ENCODE results near the gene SRCIN1. TPM values are rescaled to one million over a fixed set of nuclear protein-coding genes. Genes with fewer than 3 reads are reported as not detected.

SRCIN1 gene
- total RNA-seq, 2 donors from 2014 or later, result 0.52 to 1.1 TPM

DNA sequence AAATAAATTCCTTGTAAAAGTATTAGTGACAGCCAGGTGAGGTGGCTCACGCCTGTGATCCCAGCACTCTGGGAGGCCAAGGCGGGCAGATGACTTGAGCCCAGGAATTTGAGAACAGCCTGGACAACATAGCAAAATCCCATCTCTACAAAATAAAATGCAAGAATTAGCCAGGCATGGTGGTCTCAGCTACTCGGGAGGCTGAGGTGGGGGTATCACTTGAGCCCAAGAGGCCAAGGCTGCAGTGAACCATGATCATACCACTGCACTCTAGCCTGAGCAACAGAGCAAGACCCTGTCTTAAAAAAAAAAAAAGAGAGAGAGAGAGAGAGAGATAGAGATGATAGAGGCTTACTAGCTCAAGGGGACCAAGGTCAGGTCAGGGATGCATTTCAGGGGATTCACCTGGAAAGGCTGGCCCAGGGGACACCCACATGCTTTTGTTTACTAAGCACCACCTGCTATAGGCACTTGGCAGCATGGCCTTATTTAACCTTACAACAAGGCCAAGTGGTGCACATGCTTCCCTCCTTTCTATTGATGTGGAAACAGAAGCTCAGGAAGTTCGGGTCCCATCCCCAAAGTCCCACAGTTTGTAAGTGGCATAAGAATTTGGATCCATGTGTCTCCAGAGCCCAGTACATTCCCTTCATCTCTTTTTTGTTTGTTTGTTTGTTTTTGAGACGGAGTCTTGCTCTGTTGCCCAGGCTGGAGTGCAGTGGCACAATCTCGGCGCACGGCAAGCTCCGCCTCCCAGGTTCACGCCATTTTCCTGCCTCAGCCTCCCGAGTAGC lies 12.4 kb upstream of the SRCIN1 start:
- H3K9me3 ChIP-seq, result no peaks in the 10 kb centered on the region
- no peaks in the 10 kb centered on the region for H3K27me3 ChIP-seq
- H3K36me3 ChIP-seq, result no peaks in the 10 kb centered on the region
- no peak overlapping the region for H3K4me3 ChIP-seq
- DNase-seq (ENCODE audit: low spot score), result no peak
- TF ChIP-seq, protein P1, sequence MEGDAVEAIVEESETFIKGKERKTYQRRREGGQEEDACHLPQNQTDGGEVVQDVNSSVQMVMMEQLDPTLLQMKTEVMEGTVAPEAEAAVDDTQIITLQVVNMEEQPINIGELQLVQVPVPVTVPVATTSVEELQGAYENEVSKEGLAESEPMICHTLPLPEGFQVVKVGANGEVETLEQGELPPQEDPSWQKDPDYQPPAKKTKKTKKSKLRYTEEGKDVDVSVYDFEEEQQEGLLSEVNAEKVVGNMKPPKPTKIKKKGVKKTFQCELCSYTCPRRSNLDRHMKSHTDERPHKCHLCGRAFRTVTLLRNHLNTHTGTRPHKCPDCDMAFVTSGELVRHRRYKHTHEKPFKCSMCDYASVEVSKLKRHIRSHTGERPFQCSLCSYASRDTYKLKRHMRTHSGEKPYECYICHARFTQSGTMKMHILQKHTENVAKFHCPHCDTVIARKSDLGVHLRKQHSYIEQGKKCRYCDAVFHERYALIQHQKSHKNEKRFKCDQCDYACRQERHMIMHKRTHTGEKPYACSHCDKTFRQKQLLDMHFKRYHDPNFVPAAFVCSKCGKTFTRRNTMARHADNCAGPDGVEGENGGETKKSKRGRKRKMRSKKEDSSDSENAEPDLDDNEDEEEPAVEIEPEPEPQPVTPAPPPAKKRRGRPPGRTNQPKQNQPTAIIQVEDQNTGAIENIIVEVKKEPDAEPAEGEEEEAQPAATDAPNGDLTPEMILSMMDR (IDR thresholded peaks at IDR 0.05), result no peak
- no peak overlapping the region for H3K27ac ChIP-seq
- no peaks in the 10 kb centered on the region for H3K4me1 ChIP-seq

DNA sequence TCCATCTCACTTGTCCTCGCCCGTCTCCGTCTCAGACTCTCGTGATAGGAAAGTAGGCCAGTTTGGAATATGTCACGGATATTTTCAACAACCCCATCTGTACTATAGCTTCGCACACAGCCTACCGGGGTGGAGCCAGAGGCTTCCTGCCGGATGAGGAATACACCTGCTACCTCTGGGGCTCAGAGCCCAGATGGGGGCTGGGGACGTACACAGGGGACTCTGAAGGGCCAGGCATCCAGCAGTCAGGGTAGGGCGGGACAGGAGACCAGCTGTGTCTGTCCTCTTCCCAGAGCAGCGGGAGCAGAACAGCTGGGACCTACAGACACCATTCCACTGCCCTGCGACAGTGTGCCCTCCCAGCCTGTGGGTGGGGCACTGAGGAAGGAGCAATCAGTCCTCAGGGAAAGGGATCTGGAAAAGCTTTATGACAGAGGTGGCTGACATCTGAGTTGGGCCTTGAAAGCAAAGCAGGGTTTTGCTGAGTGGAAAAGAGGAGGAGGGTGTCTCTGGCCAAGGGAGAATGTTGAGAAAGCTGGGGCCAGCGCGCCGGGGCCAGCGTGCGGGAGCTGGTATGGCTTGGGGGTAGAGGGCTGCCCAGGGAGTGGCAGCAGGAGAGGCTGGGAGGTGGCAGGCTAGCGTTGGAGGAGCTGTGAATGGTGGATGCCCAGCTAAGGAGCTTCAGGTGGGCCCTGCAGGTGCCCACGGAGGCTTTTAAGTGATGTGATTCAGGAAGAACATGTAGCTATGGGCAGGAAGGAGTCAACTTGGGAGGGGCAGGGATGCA lies 11.5 kb upstream of the SRCIN1 start:
- TF ChIP-seq, protein P1 (IDR thresholded peaks at IDR 0.05), result no peak
- no peak for DNase-seq (ENCODE audit: low spot score)
- no peaks in the 10 kb centered on the region for H3K27me3 ChIP-seq
- H3K36me3 ChIP-seq, result no peaks in the 10 kb centered on the region
- no peaks in the 10 kb centered on the region for H3K9me3 ChIP-seq
- no peak overlapping the region for H3K27ac ChIP-seq
- H3K4me3 ChIP-seq, result no peak overlapping the region
- no peaks in the 10 kb centered on the region for H3K4me1 ChIP-seq

DNA sequence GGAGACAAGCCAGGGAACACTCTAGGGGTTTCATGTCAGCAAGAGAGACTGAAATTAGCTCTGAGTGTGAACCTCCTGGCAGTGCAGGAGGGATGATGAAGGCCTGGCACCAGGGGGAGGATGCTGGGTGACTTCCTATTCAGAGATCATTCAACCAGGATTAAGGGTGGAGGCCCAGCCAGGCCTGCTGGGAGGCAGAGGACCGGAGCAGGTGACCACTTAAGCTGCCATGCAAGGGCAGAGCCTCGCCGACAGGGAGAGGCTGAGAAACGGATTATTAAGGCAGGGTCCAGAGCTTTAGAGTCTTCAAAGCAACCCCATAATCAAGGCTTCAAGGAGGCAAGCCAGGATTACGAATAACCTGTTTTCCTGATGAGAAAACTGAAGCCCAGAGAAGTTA lies 10.6 kb upstream of the SRCIN1 start:
- no peaks in the 10 kb centered on the region for H3K4me1 ChIP-seq
- H3K4me3 ChIP-seq, result no peak overlapping the region
- DNase-seq (ENCODE audit: low spot score), result no peak
- no peaks in the 10 kb centered on the region for H3K36me3 ChIP-seq
- H3K27me3 ChIP-seq, result no peaks in the 10 kb centered on the region
- no peak overlapping the region for H3K27ac ChIP-seq
- peaks cover 0 to 6% of the 10 kb centered on the region in 2 donors for H3K9me3 ChIP-seq
- TF ChIP-seq, protein P1 (IDR thresholded peaks at IDR 0.05), result no peak

DNA sequence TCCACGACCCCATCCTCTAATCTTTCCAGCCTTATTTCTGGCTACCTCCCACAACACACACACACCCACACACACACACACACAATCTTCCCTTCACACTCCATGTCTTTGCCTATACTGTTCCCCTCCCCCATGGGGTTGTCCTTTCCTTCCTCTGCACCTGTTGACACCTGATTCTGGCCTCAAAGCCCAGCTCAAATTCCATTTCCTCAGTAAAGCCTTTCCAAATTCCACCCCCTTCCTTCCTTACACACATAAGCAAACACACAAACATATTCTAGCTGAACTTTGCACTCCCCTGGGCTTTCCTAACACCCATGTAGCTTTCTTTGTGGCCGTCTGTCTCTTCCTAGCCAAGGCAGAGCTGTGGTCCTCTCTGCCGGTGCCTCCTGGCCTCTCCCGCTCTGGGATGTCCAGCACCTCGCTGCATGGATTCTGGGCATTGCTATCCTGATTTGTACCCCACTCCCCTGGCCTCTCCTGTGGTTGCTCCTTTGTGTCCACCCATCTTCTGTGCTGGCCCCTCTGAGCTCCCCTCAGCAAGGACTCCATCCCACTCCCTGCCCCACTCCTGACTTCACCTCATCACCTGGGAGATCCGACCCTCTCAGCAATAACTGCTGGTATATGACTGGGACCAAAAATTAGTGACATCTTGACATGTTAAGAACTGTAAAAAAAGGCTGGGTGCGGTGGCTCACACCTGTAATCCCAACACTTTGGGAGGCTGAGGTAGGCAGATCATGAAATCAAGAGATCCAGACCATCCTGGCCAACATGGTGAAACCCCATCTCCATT lies 8.4 kb upstream of the SRCIN1 start:
- H3K27me3 ChIP-seq, result no peaks in the 10 kb centered on the region
- no peak overlapping the region for H3K4me3 ChIP-seq
- no peak for DNase-seq (ENCODE audit: low spot score)
- no peaks in the 10 kb centered on the region for H3K36me3 ChIP-seq
- H3K27ac ChIP-seq, result no peak overlapping the region
- H3K4me1 ChIP-seq, result no peaks in the 10 kb centered on the region
- peaks cover 0 to 6% of the 10 kb centered on the region in 2 donors for H3K9me3 ChIP-seq
- TF ChIP-seq, protein P1 (IDR thresholded peaks at IDR 0.05), result no peak

- Histone ChIP-seq H3K27me3 (peaks cover 0 to under 1% of the 10 kb centered on the region in 2 donors), H3K9me3 (peaks cover 0 to 6% of the 10 kb centered on the region in 2 donors), H3K4me3 (no peak overlapping the region), H3K4me1 (no peaks in the 10 kb centered on the region), H3K36me3 (no peaks in the 10 kb centered on the region), H3K27ac (no peak overlapping the region)
- DNase-seq (ENCODE audit: low spot score), result no peak
- TF ChIP-seq, protein P1 (IDR thresholded peaks at IDR 0.05), result no peak
Observed at GRCh38 chr17:38613525-38613980, 7.8 kb upstream of the SRCIN1 start.

All from right atrium auricular region (tissue), 2 donors.